Measurements from ENCODE around the gene TMEM109. TPM values are rescaled to one million over a fixed set of nuclear protein-coding genes. Genes with fewer than 3 reads are reported as not detected.
A peak's percentile ranks its signal among the peaks of the same experiment; 100 is the strongest.

The TMEM109 gene
- total and polyA plus RNA-seq, 2 experiments from 2014 or later = 35.9 to 95.2 TPM

GRCh38 chr11:60970369-60970774 is 56.4 kb downstream of the TMEM109 start:
- DNase-seq = peak; percentile 69
- WGBS, 2 experiments (ENCODE audit: low coverage in 1 of 2, low lambda C conversion rate in 2 of 2, missing lambda C conversion rate in 2 of 2) = 18 to 29% methylated on average over 9 of the region's 9 CpGs
- TF ChIP-seq EZH2phosphoT487 (IDR thresholded peaks at IDR 0.05; ENCODE audit: insufficient read depth, low read depth) (no peak), EZH2 (IDR thresholded peaks at IDR 0.05; ENCODE audit: insufficient read depth, poor library complexity, severe bottlenecking) (no peak)

GRCh38 chr11:60970890-60971289 is 56.9 kb downstream of the TMEM109 start:
- H4K20me1 ChIP-seq (ENCODE audit: insufficient read depth) = no peaks in the 10 kb centered on the region
- H3K79me2 ChIP-seq (ENCODE audit: insufficient read depth) = no peaks in the 10 kb centered on the region
- H3K9me2 ChIP-seq (ENCODE audit: insufficient read depth) = no peaks in the 10 kb centered on the region
- H3F3A ChIP-seq (ENCODE audit: insufficient read depth) = no peaks in the 10 kb centered on the region
- no peaks in the 10 kb centered on the region for H3K36me3 ChIP-seq (ENCODE audit: low read depth)
- no peaks in the 10 kb centered on the region for H3K9me3 ChIP-seq (ENCODE audit: low read depth)
- H2AFZ ChIP-seq = no peak overlapping the region
- TF ChIP-seq EZH2phosphoT487 (IDR thresholded peaks at IDR 0.05; ENCODE audit: insufficient read depth, low read depth) = no peak
- TF ChIP-seq EZH2 (IDR thresholded peaks at IDR 0.05; ENCODE audit: insufficient read depth, poor library complexity, severe bottlenecking) = no peak
- no peak for DNase-seq
- no peak overlapping the region for H3K9ac ChIP-seq
- peaks cover 38% of the 10 kb centered on the region for H3K27me3 ChIP-seq (replicated peaks; ENCODE audit: insufficient read depth)
- WGBS, 2 experiments (ENCODE audit: low coverage in 1 of 2, low lambda C conversion rate in 2 of 2, missing lambda C conversion rate in 2 of 2) = 49 to 58% methylated on average over 5 of the region's 5 CpGs
- no peaks in the 10 kb centered on the region for H3K4me1 ChIP-seq (ENCODE audit: insufficient read depth)
- H3K4me3 ChIP-seq = no peak overlapping the region
- in situ Hi-C loops (cut with MboI) = no loop called here
- H3K27ac ChIP-seq = no peak overlapping the region
- H3K4me2 ChIP-seq (ENCODE audit: unreplicated experiment) = no peak overlapping the region

More at GRCh38 chr11:60970369-60970774, 56.4 kb downstream of the TMEM109 start:
- Histone ChIP-seq H3K9me3 (ENCODE audit: low read depth) (no peaks in the 10 kb centered on the region), H3F3A (ENCODE audit: insufficient read depth) (no peaks in the 10 kb centered on the region), H4K20me1 (ENCODE audit: insufficient read depth) (no peaks in the 10 kb centered on the region), H3K79me2 (ENCODE audit: insufficient read depth) (no peaks in the 10 kb centered on the region), H3K4me2 (ENCODE audit: unreplicated experiment) (no peak overlapping the region), H3K9me2 (ENCODE audit: insufficient read depth) (no peaks in the 10 kb centered on the region), H3K9ac (no peak overlapping the region), H3K27me3 (replicated peaks; ENCODE audit: insufficient read depth) (peaks cover 44% of the 10 kb centered on the region), H3K4me3 (no peak overlapping the region), H2AFZ (no peak overlapping the region), H3K4me1 (ENCODE audit: insufficient read depth) (no peaks in the 10 kb centered on the region), H3K36me3 (ENCODE audit: low read depth) (no peaks in the 10 kb centered on the region), H3K27ac (no peak overlapping the region)
- in situ Hi-C loops (cut with MboI) = no loop called here

GRCh38 chr11:60971520-60971919 is 57.6 kb downstream of the TMEM109 start, which contains the start of gene CD6:
Gene CD6 (plus strand): TSS chr11:60971680. CDS start chr11:60971866, 186 bp downstream.
- Histone ChIP-seq H3K9ac (no peak within 1 kb of the TSS), H3K27ac (no peak within 1 kb of the TSS), H2AFZ (no peak within 1 kb of the TSS), H3K36me3 (ENCODE audit: low read depth) (no peaks in the 10 kb centered on the region), H3K9me2 (ENCODE audit: insufficient read depth) (no peaks in the 10 kb centered on the region), H4K20me1 (ENCODE audit: insufficient read depth) (no peaks in the 10 kb centered on the region), H3K79me2 (ENCODE audit: insufficient read depth) (no peaks in the 10 kb centered on the region), H3F3A (ENCODE audit: insufficient read depth) (no peaks in the 10 kb centered on the region), H3K4me3 (no peak within 1 kb of the TSS), H3K4me2 (ENCODE audit: unreplicated experiment) (no peak within 1 kb of the TSS), H3K4me1 (ENCODE audit: insufficient read depth) (no peaks in the 10 kb centered on the region), H3K9me3 (ENCODE audit: low read depth) (no peaks in the 10 kb centered on the region), H3K27me3 (replicated peaks; ENCODE audit: insufficient read depth) (peaks cover 35% of the 10 kb centered on the region)
- WGBS, 2 experiments (ENCODE audit: low coverage in 1 of 2, low lambda C conversion rate in 2 of 2, missing lambda C conversion rate in 2 of 2) = 69 to 71% methylated on average over 11 to 16 of the region's 16 CpGs
- DNase-seq = no peak
- in situ Hi-C loops (cut with MboI) = no loop called here
- no peak for TF ChIP-seq EZH2 (IDR thresholded peaks at IDR 0.05; ENCODE audit: insufficient read depth, poor library complexity, severe bottlenecking)
- TF ChIP-seq EZH2phosphoT487 (IDR thresholded peaks at IDR 0.05; ENCODE audit: insufficient read depth, low read depth) = no peak

GRCh38 chr11:60972182-60973030 is 58.4 kb downstream of the TMEM109 start:
- Histone ChIP-seq H3K36me3 (ENCODE audit: low read depth) (no peaks in the 10 kb centered on the region), H3K4me3 (no peak overlapping the region), H3K27me3 (replicated peaks; ENCODE audit: insufficient read depth) (peaks cover 30% of the 10 kb centered on the region), H3K79me2 (ENCODE audit: insufficient read depth) (no peaks in the 10 kb centered on the region), H3K4me1 (ENCODE audit: insufficient read depth) (no peaks in the 10 kb centered on the region), H3F3A (ENCODE audit: insufficient read depth) (no peaks in the 10 kb centered on the region), H3K4me2 (ENCODE audit: unreplicated experiment) (no peak overlapping the region), H4K20me1 (ENCODE audit: insufficient read depth) (no peaks in the 10 kb centered on the region), H3K27ac (no peak overlapping the region), H3K9ac (no peak overlapping the region), H3K9me3 (ENCODE audit: low read depth) (no peaks in the 10 kb centered on the region), H2AFZ (no peak overlapping the region), H3K9me2 (ENCODE audit: insufficient read depth) (no peaks in the 10 kb centered on the region)
- in situ Hi-C loops (cut with MboI) = no loop called here
- 62 to 64% methylated on average over 15 of the region's 15 CpGs for WGBS, 2 experiments (ENCODE audit: low coverage in 1 of 2, low lambda C conversion rate in 2 of 2, missing lambda C conversion rate in 2 of 2)
- DNase-seq = no peak
- TF ChIP-seq EZH2phosphoT487 (IDR thresholded peaks at IDR 0.05; ENCODE audit: insufficient read depth, low read depth) = no peak
- TF ChIP-seq EZH2 (IDR thresholded peaks at IDR 0.05; ENCODE audit: insufficient read depth, poor library complexity, severe bottlenecking) = no peak

Other genes with a start within 250 kb of the TMEM109 start
- not detected in 2 replicates for gene MS4A8, start 214.5 kb upstream of the TMEM109 start, total RNA-seq (2014; rRNA removed; shearing (Covaris generic))
- not detected in 2 replicates for gene MS4A8, start 214.5 kb upstream of the TMEM109 start, polyA plus RNA-seq (2016; fragmentation: Nextera tagmentation; extraction: Ambion mirVana)
- gene MS4A18, start 189.4 kb upstream of the TMEM109 start, total RNA-seq (2014; rRNA removed; shearing (Covaris generic)) = not detected in 2 replicates
- not detected in 2 replicates for gene MS4A18, start 189.4 kb upstream of the TMEM109 start, polyA plus RNA-seq (2016; fragmentation: Nextera tagmentation; extraction: Ambion mirVana)
- gene MS4A15, start 157.3 kb upstream of the TMEM109 start, total RNA-seq (2014; rRNA removed; shearing (Covaris generic)) = not detected in 2 replicates
- gene MS4A15, start 157.3 kb upstream of the TMEM109 start, polyA plus RNA-seq (2016; fragmentation: Nextera tagmentation; extraction: Ambion mirVana) = not detected in 2 replicates
- not detected in 2 replicates for gene MS4A10, start 128.8 kb upstream of the TMEM109 start, total RNA-seq (2014; rRNA removed; shearing (Covaris generic))
- not detected in 2 replicates for gene MS4A10, start 128.8 kb upstream of the TMEM109 start, polyA plus RNA-seq (2016; fragmentation: Nextera tagmentation; extraction: Ambion mirVana)
- 8.2 and 10.7 TPM in 2 replicates for gene CCDC86, start 72.0 kb upstream of the TMEM109 start, total RNA-seq (2014; rRNA removed; shearing (Covaris generic))
- 37.6 and 38.0 TPM in 2 replicates for gene CCDC86, start 72.0 kb upstream of the TMEM109 start, polyA plus RNA-seq (2016; fragmentation: Nextera tagmentation; extraction: Ambion mirVana)
- not detected in 2 replicates for gene PTGDR2, start 58.2 kb upstream of the TMEM109 start, total RNA-seq (2014; rRNA removed; shearing (Covaris generic))
- 0.06 TPM in 2 replicates for gene PTGDR2, start 58.2 kb upstream of the TMEM109 start, polyA plus RNA-seq (2016; fragmentation: Nextera tagmentation; extraction: Ambion mirVana)
- 1.3 and 5.3 TPM in 2 replicates for gene ZP1, start 46.6 kb upstream of the TMEM109 start, total RNA-seq (2014; rRNA removed; shearing (Covaris generic))
- 0.51 and 1.0 TPM in 2 replicates for gene ZP1, start 46.6 kb upstream of the TMEM109 start, polyA plus RNA-seq (2016; fragmentation: Nextera tagmentation; extraction: Ambion mirVana)
- 47.9 and 58.9 TPM in 2 replicates for gene PRPF19, start 7.6 kb upstream of the TMEM109 start, total RNA-seq (2014; rRNA removed; shearing (Covaris generic))
- 17.4 and 19.1 TPM in 2 replicates for gene PRPF19, start 7.6 kb upstream of the TMEM109 start, polyA plus RNA-seq (2016; fragmentation: Nextera tagmentation; extraction: Ambion mirVana)
- 27.2 and 28.2 TPM in 2 replicates for gene TMEM132A, start 10.3 kb downstream of the TMEM109 start, total RNA-seq (2014; rRNA removed; shearing (Covaris generic))
- gene TMEM132A, start 10.3 kb downstream of the TMEM109 start, polyA plus RNA-seq (2016; fragmentation: Nextera tagmentation; extraction: Ambion mirVana) = 10.1 and 12.2 TPM in 2 replicates
- 0.51 and 2.2 TPM in 2 replicates for gene SLC15A3, start 38.0 kb downstream of the TMEM109 start, total RNA-seq (2014; rRNA removed; shearing (Covaris generic))
- gene SLC15A3, start 38.0 kb downstream of the TMEM109 start, polyA plus RNA-seq (2016; fragmentation: Nextera tagmentation; extraction: Ambion mirVana) = 1.1 and 1.5 TPM in 2 replicates
- not detected in 2 replicates for gene CD6, start 57.5 kb downstream of the TMEM109 start, total RNA-seq (2014; rRNA removed; shearing (Covaris generic))
- gene CD6, start 57.5 kb downstream of the TMEM109 start, polyA plus RNA-seq (2016; fragmentation: Nextera tagmentation; extraction: Ambion mirVana) = not detected in 2 replicates
- gene CD5, start 188.3 kb downstream of the TMEM109 start, total RNA-seq (2014; rRNA removed; shearing (Covaris generic)) = not detected in 2 replicates
- gene CD5, start 188.3 kb downstream of the TMEM109 start, polyA plus RNA-seq (2016; fragmentation: Nextera tagmentation; extraction: Ambion mirVana) = not detected in 2 replicates
- gene VPS37C, start 247.3 kb downstream of the TMEM109 start, total RNA-seq (2014; rRNA removed; shearing (Covaris generic)) = 13.4 and 18.7 TPM in 2 replicates
- gene VPS37C, start 247.3 kb downstream of the TMEM109 start, polyA plus RNA-seq (2016; fragmentation: Nextera tagmentation; extraction: Ambion mirVana) = 12.1 and 13.1 TPM in 2 replicates

Data from GM23248 (cell line).